ENCODE measurements around the gene ANKS1A.

Gene ANKS1A

GRCh38 chr6:34891296-34891695 is 2.2 kb downstream of the ANKS1A start:
- Histone ChIP-seq H3K27ac (ENCODE audit: extremely low read depth, low read depth, low read length) (no peak overlapping the region), H3K4me1 (ENCODE audit: control insufficient read depth, insufficient read depth, low read length) (peaks cover 2% of the 10 kb centered on the region; the same call in 1 of the 2 replicates), H3K9me3 (ENCODE audit: control insufficient read depth, insufficient read depth, low read depth, low read length) (no peaks in the 10 kb centered on the region), H3K36me3 (ENCODE audit: control insufficient read depth in 2 of 2, insufficient read depth in 1 of 2, low read length in 2 of 2) (peaks cover 0 to 4% of the 10 kb centered on the region in 2 experiments; a peak in 1 of 3 replicates), H3K4me3 (ENCODE audit: low read depth, low read length) (no peak overlapping the region)
- TF ChIP-seq ZNF670 (tag by site-specific recombination; IDR thresholded peaks at IDR 0.05; ENCODE audit: low read depth) (no peak), MZF1 (tag by site-specific recombination; IDR thresholded peaks at IDR 0.05; ENCODE audit: borderline replicate concordance) (no peak), ZNF558 (tag by site-specific recombination; IDR thresholded peaks at IDR 0.05) (no peak), KLF9 (tag by site-specific recombination; IDR thresholded peaks at IDR 0.05; ENCODE audit: low read depth) (no peak), ZNF350 (tag by site-specific recombination; IDR thresholded peaks at IDR 0.05) (no peak), ZBTB26 (tag by site-specific recombination; optimal IDR thresholded peaks at IDR 0.05) (no peak), SALL2 (tag by site-specific recombination; IDR thresholded peaks at IDR 0.05; ENCODE audit: borderline replicate concordance) (no peak), ZNF311 (tag by site-specific recombination; IDR thresholded peaks at IDR 0.05; ENCODE audit: borderline replicate concordance) (no peak), ZSCAN30 (tag by site-specific recombination; IDR thresholded peaks at IDR 0.05) (no peak), ZNF423 (tag by site-specific recombination; IDR thresholded peaks at IDR 0.05) (no peak), BCL11B (tag by site-specific recombination; IDR thresholded peaks at IDR 0.05; ENCODE audit: low read depth) (no peak), ZNF791 (tag by site-specific recombination; IDR thresholded peaks at IDR 0.05) (no peak), ZNF529 (tag by site-specific recombination; IDR thresholded peaks at IDR 0.05; ENCODE audit: insufficient replicate concordance) (no peak), ZNF555 (tag by site-specific recombination; conservative IDR thresholded peaks at IDR 0.05) (no peak), ZNF677 (tag by site-specific recombination; IDR thresholded peaks at IDR 0.05) (no peak), ZNF18 (tag by site-specific recombination; IDR thresholded peaks at IDR 0.05) (no peak), TSHZ1 (tag by site-specific recombination; IDR thresholded peaks at IDR 0.05; ENCODE audit: borderline replicate concordance) (no peak)
- ChIA-PET POLR2A (no interaction called here), CTCF (interaction anchor here (0.6 to 1.2 kb wide), 2 partner anchors 206 to 314 kb away, joined by 3 to 7 read pairs; no protein-coding TSS in a partner anchor)

- TF ChIP-seq SP7 (tag by site-specific recombination; IDR thresholded peaks at IDR 0.05): no peak
- TF ChIP-seq GLI4 (tag by site-specific recombination; IDR thresholded peaks at IDR 0.05): no peak
- no peak for TF ChIP-seq MEIS1 (CRISPR knock-in tag; IDR thresholded peaks at IDR 0.05; ENCODE audit: borderline replicate concordance)
- TF ChIP-seq YY1 (tag by site-specific recombination; IDR thresholded peaks at IDR 0.05): no peak
- no peak for TF ChIP-seq OVOL3 (tag by site-specific recombination; IDR thresholded peaks at IDR 0.05)
- TF ChIP-seq ZNF830 (tag by site-specific recombination; IDR thresholded peaks at IDR 0.05; ENCODE audit: low read depth): no peak
- ChIA-PET CTCF (interaction anchor here (0.9 to 1.7 kb wide), 3 partner anchors 133 to 346 kb away, joined by 3 to 10 read pairs (median 3); no protein-coding TSS in a partner anchor), POLR2A (no interaction called here)
- H3K4me3 ChIP-seq (ENCODE audit: low read depth, low read length): no peak overlapping the region
- H3K4me1 ChIP-seq (ENCODE audit: control insufficient read depth, insufficient read depth, low read length): peaks cover 2% of the 10 kb centered on the region; the same call in 1 of the 2 replicates
- H3K9me3 ChIP-seq (ENCODE audit: control insufficient read depth, insufficient read depth, low read depth, low read length): no peaks in the 10 kb centered on the region
- H3K36me3 ChIP-seq (ENCODE audit: control insufficient read depth in 2 of 2, insufficient read depth in 1 of 2, low read length in 2 of 2): peaks cover 0 to 4% of the 10 kb centered on the region in 2 experiments; a peak in 1 of 3 replicates
- H3K27ac ChIP-seq (ENCODE audit: extremely low read depth, low read depth, low read length): no peak overlapping the region
Measured at GRCh38 chr6:34894693-34895092, 5.6 kb downstream of the ANKS1A start.

Data from HEK293 (cell line).